IMR-90 (cell line): ENCODE measurements around the gene CTNND2. TPM values are rescaled to one million over a fixed set of nuclear protein-coding genes. Genes with fewer than 3 reads are reported as not detected.

Source experiments
- ATAC-seq: fragments of 200-7000 bp; cut with Tn5 transposase; 2 replicates; pipeline ENCODE4 v1.9.1; 2020; ENCODE audit warnings: low read depth, mild to moderate bottlenecking, moderate library complexity
- BruUV-seq: library from RNA; stranded (reverse); fragments of 400-500 nt; replicated peaks from 2 replicates; lab custom pipeline; 2021; lab: Mats Ljungman, UMichigan
- CTCF ChIA-PET: fragments of 300-600 bp; formaldehyde crosslinking; extraction: SDS; loops from one replicate; lab custom pipeline; 2021; ENCODE audit warnings: antibody characterized with exemption; lab: Yijun Ruan, JAX
- POLR2A ChIA-PET: fragments of 300-600 bp; sonication (Branson Sonifier 250); formaldehyde crosslinking; loops from one replicate; lab custom pipeline; 2022; ENCODE audit warnings: antibody characterized with exemption; ENCODE audit not compliant: unreplicated experiment; lab: Charles Lee
- DNase-seq: peaks from one replicate; pipeline ENCODE4 v3.0.0; 2013
- H2AFZ ChIP-seq: replicated peaks from 2 replicates; pipeline ENCODE3; 2013; ENCODE audit warnings: low read length, mild to moderate bottlenecking; ENCODE audit not compliant: poor library complexity
- H2AK5ac ChIP-seq: 2 replicates; pipeline ENCODE4 v1.6.1; 2013; ENCODE audit warnings: low read depth, low read length, inconsistent platforms
- H2AK9ac ChIP-seq: replicated peaks from 2 replicates; pipeline ENCODE3; 2013; ENCODE audit warnings: mild to moderate bottlenecking, low read depth, low read length, moderate library complexity; ENCODE audit not compliant: poor library complexity
- H2BK120ac ChIP-seq: 2 replicates; pipeline ENCODE4 v1.6.1; 2013; ENCODE audit warnings: low read depth, low read length, inconsistent platforms
- H2BK15ac ChIP-seq: 3 replicates; pipeline ENCODE4 v1.6.1; 2013; ENCODE audit warnings: low read depth, low read length, inconsistent platforms
- H2BK20ac ChIP-seq: 2 replicates; pipeline ENCODE4 v1.6.1; 2013; ENCODE audit warnings: low read depth, mild to moderate bottlenecking, inconsistent platforms, low read length, moderate library complexity
- H2BK5ac ChIP-seq: 2 replicates; pipeline ENCODE4 v1.6.1; 2013; ENCODE audit warnings: mild to moderate bottlenecking, low read depth, low read length, inconsistent platforms; ENCODE audit not compliant: poor library complexity, severe bottlenecking
- H3K14ac ChIP-seq: replicated peaks from 2 replicates; pipeline ENCODE4 v1.6.1; 2013; ENCODE audit warnings: low read depth, low read length, inconsistent platforms
- H3K18ac ChIP-seq: 2 replicates; pipeline ENCODE4 v1.6.1; 2013; ENCODE audit warnings: low read depth, low read length, control low read depth
- H3K23ac ChIP-seq: 2 replicates; pipeline ENCODE4 v1.6.1; 2013; ENCODE audit warnings: low read depth, low read length, inconsistent platforms
- H3K27ac ChIP-seq: 2 replicates; pipeline ENCODE4 v1.5.1; 2013; ENCODE audit warnings: mild to moderate bottlenecking, control low read depth, low read length; ENCODE audit not compliant: insufficient read depth
- H3K27me3 ChIP-seq: 2 replicates; pipeline ENCODE4 v1.6.1; 2013; ENCODE audit warnings: low read length; ENCODE audit not compliant: control insufficient read depth, insufficient read depth
- H3K36me3 ChIP-seq: 2 replicates; pipeline ENCODE4 v1.6.1; 2013; ENCODE audit warnings: low read length, mixed read lengths; ENCODE audit not compliant: control insufficient read depth, insufficient read depth
- H3K4ac ChIP-seq: 2 replicates; pipeline ENCODE4 v1.6.1; 2013; ENCODE audit warnings: low read depth, low read length, inconsistent platforms
- H3K4me1 ChIP-seq: 2 replicates; pipeline ENCODE4 v1.6.1; 2013; ENCODE audit warnings: low read length, mixed read lengths; ENCODE audit not compliant: control insufficient read depth, insufficient read depth
- H3K4me2 ChIP-seq: 2 replicates; pipeline ENCODE4 v1.6.1; 2013; ENCODE audit warnings: low read depth, mild to moderate bottlenecking, control low read depth, low read length, moderate library complexity
- H3K4me3 ChIP-seq: 2 replicates; pipeline ENCODE4 v1.5.1; 2013; ENCODE audit warnings: low read depth, mild to moderate bottlenecking, control low read depth, low read length, moderate library complexity; ENCODE audit not compliant: insufficient read depth
- H3K56ac ChIP-seq: 2 replicates; pipeline ENCODE4 v1.6.1; 2013; ENCODE audit warnings: low read length, inconsistent platforms; ENCODE audit not compliant: insufficient read depth; ENCODE audit errors: extremely low read depth
- H3K79me1 ChIP-seq, 2 experiments: 2 replicates each; pipeline ENCODE4 v1.6.1; 2013; ENCODE audit warnings: low read length in 2 of 2, inconsistent platforms in 1 of 2, low read depth in 1 of 2
- H3K9ac ChIP-seq: 2 replicates; pipeline ENCODE4 v1.6.1; 2013; ENCODE audit warnings: low read depth, low read length, control low read depth
- H3K9me1 ChIP-seq: 2 replicates; pipeline ENCODE4 v1.6.1; 2013; ENCODE audit warnings: low read length, inconsistent platforms; ENCODE audit not compliant: insufficient read depth
- H3K9me3 ChIP-seq: 2 replicates; pipeline ENCODE4 v1.6.1; 2013; ENCODE audit warnings: low read length; ENCODE audit not compliant: control insufficient read depth, insufficient read depth
- H4K20me1 ChIP-seq: 2 replicates; pipeline ENCODE4 v1.6.1; 2013; ENCODE audit warnings: low read length, inconsistent platforms; ENCODE audit not compliant: insufficient read depth
- H4K5ac ChIP-seq: 2 replicates; pipeline ENCODE4 v1.6.1; 2013; ENCODE audit warnings: mild to moderate bottlenecking, low read depth, low read length, control low read depth
- H4K8ac ChIP-seq, 2 experiments: 2 replicates each; pipeline ENCODE4 v1.6.1; 2013; ENCODE audit warnings: low read depth in 2 of 2, low read length in 2 of 2, control low read depth in 1 of 2, inconsistent platforms in 1 of 2
- H4K91ac ChIP-seq: 2 replicates; pipeline ENCODE4 v1.6.1; 2013; ENCODE audit warnings: low read depth, low read length, inconsistent platforms; ENCODE audit not compliant: insufficient read depth
- CEBPB ChIP-seq: IDR thresholded peaks from 2 replicates; pipeline ENCODE4 v1.6.1; 2012; ENCODE audit warnings: low read depth, low read length, improper control_type of control experiment
- FOS ChIP-seq: fragments of 150-350 bp; IDR thresholded peaks from 2 replicates; pipeline ENCODE4 v1.6.1; 2016; ENCODE audit warnings: low read depth, low read length
- MAFK ChIP-seq: IDR thresholded peaks from 2 replicates; pipeline ENCODE4 v1.6.1; 2012; ENCODE audit warnings: low read depth, low read length, improper control_type of control experiment
- MAZ ChIP-seq: IDR thresholded peaks from 2 replicates; pipeline ENCODE4 v1.6.1; 2012; ENCODE audit warnings: low read depth, mild to moderate bottlenecking, low read length, improper control_type of control experiment, moderate library complexity, borderline replicate concordance
- MXI1 ChIP-seq: IDR thresholded peaks from 2 replicates; pipeline ENCODE4 v1.6.1; 2012; ENCODE audit warnings: low read depth, mild to moderate bottlenecking, low read length, moderate library complexity, borderline replicate concordance
- NFE2L2 ChIP-seq: fragments of 150-350 bp; IDR thresholded peaks from 2 replicates; pipeline ENCODE4 v1.6.1; 2016; ENCODE audit warnings: low read depth, mild to moderate bottlenecking, low read length
- SMC3 ChIP-seq: fragments of 150-350 bp; IDR thresholded peaks from 2 replicates; pipeline ENCODE4 v1.6.1; 2016; ENCODE audit warnings: low read depth, mild to moderate bottlenecking, antibody characterized with exemption, low read length, moderate library complexity
- WGBS, 2 experiments: methylation state at CpG; one replicate each; pipeline versions ENCODE4 v1.1.5 to v1.1.7; 2013; ENCODE audit warnings: missing lambda C conversion rate in 2 of 2; ENCODE audit not compliant: insufficient read length in 1 of 2; ENCODE audit errors: extremely low coverage in 2 of 2; 5-methylcytosine and 5-hydroxymethylcytosine counted together
- dilution Hi-C: fragments of 300-500 bp; cut with HindIII; formaldehyde crosslinking; loops from one replicate; pipeline ENCODE4 v1.14.3; 2018; ENCODE audit warnings: low sequenced_read_pairs; ENCODE audit not compliant: unreplicated experiment
- in situ Hi-C: fragments of 300-500 bp; cut with MboI; formaldehyde crosslinking; loops from 3 replicates; pipeline ENCODE4 v1.14.3; 2019; ENCODE audit warnings: low sequenced_read_pairs, inconsistent platforms, mixed read lengths
- intact Hi-C: fragments of 100-400 bp; cut with micrococcal nuclease; formaldehyde crosslinking; loops from 2 replicates; pipeline ENCODE4 v1.10.0; 2022
- polyA plus RNA-seq, 3 experiments: library from polyadenylated mRNA; depleted of rRNA; stranded (reverse); fragments of >200 nt; gene quantifications; 2 replicates each; pipeline ENCODE4 v1.2.3, GENCODE V29; 2012; ENCODE audit warnings: low replicate concordance in 1 of 3
- total RNA-seq: library from RNA; depleted of rRNA; stranded (reverse); fragments of >200 nt; gene quantifications from 2 replicates; pipeline ENCODE4 v1.2.3, GENCODE V29; 2012

CTNND2 gene
- total and polyA plus RNA-seq, 2 of the 4 experiments (the other 2 are of a cell fraction), result not detected

- no peaks in the 10 kb centered on the region for H3K27me3 ChIP-seq
- no peak overlapping the region for H3K23ac ChIP-seq
- 87% methylated on average over 4 of the region's 11 CpGs; no CpG with 5 or more reads in 1 of the 2 experiments for WGBS, 2 experiments
- H3K36me3 ChIP-seq, result no peaks in the 10 kb centered on the region
- peaks cover 2% of the 10 kb centered on the region; the same call in 1 of the 2 replicates for H3K9me3 ChIP-seq
- BruUV-seq, result no TSS peak
- no peak for DNase-seq
- H2BK20ac ChIP-seq, result no peak overlapping the region
- H4K20me1 ChIP-seq, result no peaks in the 10 kb centered on the region
- H2AK9ac ChIP-seq, result no peak overlapping the region
- H4K91ac ChIP-seq, result no peak overlapping the region
- no peaks in the 10 kb centered on the region for H3K9me1 ChIP-seq
- H3K18ac ChIP-seq, result no peak overlapping the region
- no peak overlapping the region for H2AFZ ChIP-seq
- no peaks in the 10 kb centered on the region for H3K79me1 ChIP-seq
- H2BK15ac ChIP-seq, result no peak overlapping the region
- intact Hi-C loops (no loop called here), in situ Hi-C loops (no loop called here), dilution Hi-C loops (no loop called here)
- no peak overlapping the region for H3K56ac ChIP-seq
- H2BK120ac ChIP-seq, result no peak overlapping the region
- ATAC-seq, result no peak
- no peak overlapping the region for H3K27ac ChIP-seq
- no peak overlapping the region for H2BK5ac ChIP-seq
- H4K5ac ChIP-seq, result no peak overlapping the region
- H3K9ac ChIP-seq, result no peak overlapping the region
- no peak overlapping the region for H3K4me3 ChIP-seq
- H3K4me2 ChIP-seq, result no peak overlapping the region
- no peaks in the 10 kb centered on the region for H3K4me1 ChIP-seq
- CTCF ChIA-PET, result no interaction called here
- POLR2A ChIA-PET, result no interaction called here
- no peak overlapping the region for H3K4ac ChIP-seq
- no peak overlapping the region for H3K14ac ChIP-seq
- TF ChIP-seq MXI1, result no peak
- no peak for TF ChIP-seq FOS
- no peak for TF ChIP-seq SMC3
- no peak for TF ChIP-seq MAZ
- no peak for TF ChIP-seq CEBPB
- no peak for TF ChIP-seq MAFK
- no peak for TF ChIP-seq NFE2L2
- no peak overlapping the region for H2AK5ac ChIP-seq
- no peak overlapping the region for H4K8ac ChIP-seq
Measured at GRCh38 chr5:11514705-11515432, 389.4 kb downstream of the CTNND2 start.
